GM20000 (cell line): ENCODE data around the gene KIRREL1.

Experiments
- DNase-seq: peaks from one replicate; pipeline ENCODE4 v3.0.0; 2012; ENCODE audit warnings: low spot score
- CTCF ChIP-seq: IDR thresholded peaks from 2 replicates; pipeline ENCODE4 v1.5.1; 2012; ENCODE audit warnings: mild to moderate bottlenecking, control low read depth; ENCODE audit errors: extremely low read depth, missing control alignments

The KIRREL1 gene

GRCh38 chr1:158148468-158148867 is 155.0 kb downstream of the KIRREL1 start:
- no peak for TF ChIP-seq CTCF
- no peak for DNase-seq

GRCh38 chr1:158149175-158149574 is 155.7 kb downstream of the KIRREL1 start:
- DNase-seq = no peak
- no peak for TF ChIP-seq CTCF
